ENCODE results near the gene DLG1. TPM values are rescaled to one million over a fixed set of nuclear protein-coding genes. Genes with fewer than 3 reads are reported as not detected.

Gene DLG1
- total RNA-seq, 2 donors from 2014 or later: 115 to 124 TPM

GRCh38 chr3:197306374-197307086 is 8.1 kb upstream of the DLG1 start:
- Histone ChIP-seq H3K27ac (no peak overlapping the region), H3K9me3 (no peaks in the 10 kb centered on the region), H3K36me3 (no peaks in the 10 kb centered on the region), H3K4me1 (no peaks in the 10 kb centered on the region), H3K9ac (ENCODE audit: low read depth in 2 of 2, low read length in 2 of 2) (no peak overlapping the region), H3K4me3 (no peak overlapping the region), H3K27me3 (no peaks in the 10 kb centered on the region)
- no peak for DNase-seq
- intact Hi-C loops (cut with DNase I): no loop called here
- TF ChIP-seq, protein P1, sequence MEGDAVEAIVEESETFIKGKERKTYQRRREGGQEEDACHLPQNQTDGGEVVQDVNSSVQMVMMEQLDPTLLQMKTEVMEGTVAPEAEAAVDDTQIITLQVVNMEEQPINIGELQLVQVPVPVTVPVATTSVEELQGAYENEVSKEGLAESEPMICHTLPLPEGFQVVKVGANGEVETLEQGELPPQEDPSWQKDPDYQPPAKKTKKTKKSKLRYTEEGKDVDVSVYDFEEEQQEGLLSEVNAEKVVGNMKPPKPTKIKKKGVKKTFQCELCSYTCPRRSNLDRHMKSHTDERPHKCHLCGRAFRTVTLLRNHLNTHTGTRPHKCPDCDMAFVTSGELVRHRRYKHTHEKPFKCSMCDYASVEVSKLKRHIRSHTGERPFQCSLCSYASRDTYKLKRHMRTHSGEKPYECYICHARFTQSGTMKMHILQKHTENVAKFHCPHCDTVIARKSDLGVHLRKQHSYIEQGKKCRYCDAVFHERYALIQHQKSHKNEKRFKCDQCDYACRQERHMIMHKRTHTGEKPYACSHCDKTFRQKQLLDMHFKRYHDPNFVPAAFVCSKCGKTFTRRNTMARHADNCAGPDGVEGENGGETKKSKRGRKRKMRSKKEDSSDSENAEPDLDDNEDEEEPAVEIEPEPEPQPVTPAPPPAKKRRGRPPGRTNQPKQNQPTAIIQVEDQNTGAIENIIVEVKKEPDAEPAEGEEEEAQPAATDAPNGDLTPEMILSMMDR (IDR thresholded peaks at IDR 0.05): no peak

GRCh38 chr3:197305854-197306253 is 7.4 kb upstream of the DLG1 start:
- no peaks in the 10 kb centered on the region for H3K4me1 ChIP-seq
- intact Hi-C loops (cut with DNase I): no loop called here
- no peaks in the 10 kb centered on the region for H3K9me3 ChIP-seq
- no peak overlapping the region for H3K4me3 ChIP-seq
- H3K9ac ChIP-seq (ENCODE audit: low read depth in 2 of 2, low read length in 2 of 2): no peak overlapping the region
- H3K27ac ChIP-seq: no peak overlapping the region
- TF ChIP-seq, protein P1 (IDR thresholded peaks at IDR 0.05): no peak
- no peak for DNase-seq
- H3K36me3 ChIP-seq: no peaks in the 10 kb centered on the region
- no peaks in the 10 kb centered on the region for H3K27me3 ChIP-seq

- intact Hi-C loops (cut with DNase I): no loop called here
- H3K9ac ChIP-seq (ENCODE audit: low read depth in 2 of 2, low read length in 2 of 2): no peak overlapping the region
- no peak for DNase-seq
- no peaks in the 10 kb centered on the region for H3K4me1 ChIP-seq
- H3K36me3 ChIP-seq: no peaks in the 10 kb centered on the region
- TF ChIP-seq, protein P1 (IDR thresholded peaks at IDR 0.05): no peak
- H3K27me3 ChIP-seq: no peaks in the 10 kb centered on the region
- no peaks in the 10 kb centered on the region for H3K9me3 ChIP-seq
- no peak overlapping the region for H3K27ac ChIP-seq
- H3K4me3 ChIP-seq: no peak overlapping the region
Observed at GRCh38 chr3:197303452-197303851, 5.0 kb upstream of the DLG1 start.

GRCh38 chr3:197302696-197303341 is 4.4 kb upstream of the DLG1 start:
- Histone ChIP-seq H3K9me3 (no peaks in the 10 kb centered on the region), H3K36me3 (no peaks in the 10 kb centered on the region), H3K27me3 (no peaks in the 10 kb centered on the region), H3K27ac (no peak overlapping the region), H3K4me1 (no peaks in the 10 kb centered on the region), H3K4me3 (no peak overlapping the region), H3K9ac (ENCODE audit: low read depth in 2 of 2, low read length in 2 of 2) (no peak overlapping the region)
- intact Hi-C loops (cut with DNase I): no loop called here
- TF ChIP-seq, protein P1 (IDR thresholded peaks at IDR 0.05): no peak
- DNase-seq: no peak

DNA sequence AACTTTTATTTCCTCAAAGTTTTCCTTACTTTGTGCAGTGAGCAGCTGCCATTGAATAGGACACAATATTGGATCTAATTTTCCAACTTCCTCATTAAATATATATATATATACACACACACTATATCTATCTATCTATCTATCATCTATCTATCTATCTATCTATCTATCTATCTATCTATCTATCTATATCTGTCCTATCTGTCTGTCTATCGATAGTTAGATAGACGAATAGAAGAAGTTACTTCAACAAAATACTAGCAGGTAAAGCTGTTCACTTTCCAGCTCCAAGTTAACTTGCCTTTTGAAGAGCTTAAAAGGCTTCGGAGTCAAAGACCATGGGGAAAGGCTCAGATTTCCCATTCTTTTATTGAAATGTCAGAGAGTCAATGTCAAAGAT is 3.6 kb upstream of the DLG1 start:
- TF ChIP-seq, protein P1 (IDR thresholded peaks at IDR 0.05): no peak
- Histone ChIP-seq H3K4me3 (no peak overlapping the region), H3K9me3 (no peaks in the 10 kb centered on the region), H3K27me3 (no peaks in the 10 kb centered on the region), H3K4me1 (no peaks in the 10 kb centered on the region), H3K9ac (ENCODE audit: low read depth in 2 of 2, low read length in 2 of 2) (no peak overlapping the region), H3K27ac (no peak overlapping the region), H3K36me3 (no peaks in the 10 kb centered on the region)
- intact Hi-C loops (cut with DNase I): no loop called here
- DNase-seq: no peak
